Measurements from ENCODE around the gene SRD5A1.

- TF ChIP-seq CTCF (IDR thresholded peaks at IDR 0.05) (no peak), POLR2A (IDR thresholded peaks at IDR 0.05) (no peak), POLR2AphosphoS5 (IDR thresholded peaks at IDR 0.05) (no peak)
Observed at GRCh38 chr5:6584101-6584645, 49.1 kb upstream of the SRD5A1 start.
